Stimulated activated CD4-positive, alpha-beta T cell treated with anti-CD3 and anti-CD28 coated beads, Interleukin-4, amount 100 ng/mL, for 1 hour (primary cell): ENCODE measurements around the gene GSTCD.
"Not testable (repeated sequence)": the region's sequence is repeated elsewhere in the genome, so short reads cannot be mapped to it uniquely, and the experiment has no call there.

Experiments used
- DNase-seq: peaks from one replicate; pipeline ENCODE4 v3.0.0-alpha.2; 2020

GSTCD gene

GRCh38 chr4:105719204-105719603 lies 10.6 kb downstream of the GSTCD start:
- DNase-seq, result no peak

GRCh38 chr4:105725623-105726022 lies 17.0 kb downstream of the GSTCD start:
- DNase-seq, result no peak

- not testable (repeated sequence) for DNase-seq
These were observed 21.3 kb downstream of the GSTCD start for GRCh38 chr4:105729895-105730294.

- not testable (repeated sequence) for DNase-seq
These were observed 26.6 kb downstream of the GSTCD start for GRCh38 chr4:105735217-105735616.

- no peak for DNase-seq
These were observed 33.0 kb downstream of the GSTCD start for GRCh38 chr4:105741548-105741947.

- DNase-seq, result no peak
These were observed 39.6 kb downstream of the GSTCD start for GRCh38 chr4:105748222-105748621.

GRCh38 chr4:105751718-105752299 lies 43.2 kb downstream of the GSTCD start:
- no peak for DNase-seq

- DNase-seq, result no peak
These were observed 44.8 kb downstream of the GSTCD start for GRCh38 chr4:105753361-105753760.

- no peak for DNase-seq
These were observed 46.8 kb downstream of the GSTCD start for GRCh38 chr4:105755375-105755774.

- no peak for DNase-seq
These were observed 50.4 kb downstream of the GSTCD start for GRCh38 chr4:105758958-105759357.

GRCh38 chr4:105765690-105766407 lies 57.3 kb downstream of the GSTCD start:
- DNase-seq, result no peak

- no peak for DNase-seq
These were observed 59.0 kb downstream of the GSTCD start for GRCh38 chr4:105767579-105767978.

GRCh38 chr4:105770524-105770923 lies 61.9 kb downstream of the GSTCD start:
- not testable (repeated sequence) for DNase-seq

- DNase-seq, result not testable (repeated sequence)
These were observed 63.5 kb downstream of the GSTCD start for GRCh38 chr4:105772065-105772464.

- DNase-seq, result not testable (repeated sequence)
These were observed 67.3 kb downstream of the GSTCD start for GRCh38 chr4:105775760-105776415.

GRCh38 chr4:105780176-105780575 lies 71.6 kb downstream of the GSTCD start:
- DNase-seq, result no peak

- no peak for DNase-seq
These were observed 76.2 kb downstream of the GSTCD start for GRCh38 chr4:105784761-105785160.

- no peak for DNase-seq
These were observed 77.2 kb downstream of the GSTCD start for GRCh38 chr4:105785792-105786191.

GRCh38 chr4:105786748-105787147 lies 78.2 kb downstream of the GSTCD start:
- no peak for DNase-seq

GRCh38 chr4:105797225-105797624 lies 88.6 kb downstream of the GSTCD start:
- no peak for DNase-seq

- DNase-seq, result no peak
These were observed 97.0 kb downstream of the GSTCD start for GRCh38 chr4:105805501-105806120.

GRCh38 chr4:105807496-105807895 lies 98.9 kb downstream of the GSTCD start:
- no peak for DNase-seq

GRCh38 chr4:105808030-105808749 lies 99.6 kb downstream of the GSTCD start:
- no peak for DNase-seq
